GM18519 (cell line): ENCODE data around the gene CEP295NL.
"Not testable (repeated sequence)": the region's sequence is repeated elsewhere in the genome, so short reads cannot be mapped to it uniquely, and the experiment has no call there.

Experiments
- ATAC-seq: cut with Tn5 transposase; IDR thresholded peaks from one replicate; pipeline ENCODE4 v1.9.1; 2021; ENCODE audit warnings: mild to moderate bottlenecking, moderate library complexity; ENCODE audit not compliant: unreplicated experiment, low FRiP score

The CEP295NL gene

GRCh38 chr17:78903101-78903779 is at the start of gene CEP295NL:
TSS of gene CEP295NL (minus strand) at chr17:78903201. CDS start at chr17:78901828, 1,373 bp downstream.
- no peak for ATAC-seq

- no peak for ATAC-seq
Observed at GRCh38 chr17:78952706-78953105, 49.7 kb upstream of the CEP295NL start.

GRCh38 chr17:78951967-78952551 is 49.1 kb upstream of the CEP295NL start:
- ATAC-seq, result no peak

- no peak for ATAC-seq
Observed at GRCh38 chr17:78950870-78951269, 47.9 kb upstream of the CEP295NL start.

GRCh38 chr17:78947235-78948149 is 44.5 kb upstream of the CEP295NL start:
- ATAC-seq, result no peak

GRCh38 chr17:78946631-78947030 is 43.6 kb upstream of the CEP295NL start:
- ATAC-seq, result no peak

GRCh38 chr17:78946131-78946530 is 43.1 kb upstream of the CEP295NL start:
- ATAC-seq, result no peak

- ATAC-seq, result not testable (repeated sequence)
Observed at GRCh38 chr17:78945455-78945854, 42.5 kb upstream of the CEP295NL start.

- no peak for ATAC-seq
Observed at GRCh38 chr17:78944956-78945355, 42.0 kb upstream of the CEP295NL start.

- ATAC-seq, result no peak
Observed at GRCh38 chr17:78944026-78944425, 41.0 kb upstream of the CEP295NL start.

- no peak for ATAC-seq
Observed at GRCh38 chr17:78940708-78941107, 37.7 kb upstream of the CEP295NL start.

GRCh38 chr17:78940258-78940657 is 37.3 kb upstream of the CEP295NL start:
- no peak for ATAC-seq

- ATAC-seq, result no peak
Observed at GRCh38 chr17:78939615-78940014, 36.6 kb upstream of the CEP295NL start.

GRCh38 chr17:78937561-78937960 is 34.6 kb upstream of the CEP295NL start:
- no peak for ATAC-seq

- no peak for ATAC-seq
Observed at GRCh38 chr17:78935419-78936323, 32.7 kb upstream of the CEP295NL start.

GRCh38 chr17:78934681-78935418 is 31.8 kb upstream of the CEP295NL start:
- no peak for ATAC-seq

GRCh38 chr17:78933959-78934568 is 31.1 kb upstream of the CEP295NL start:
- no peak for ATAC-seq

- ATAC-seq, result no peak
Observed at GRCh38 chr17:78933025-78933958, 30.3 kb upstream of the CEP295NL start.
